ENCODE measurements around the gene CAPN1.
A peak's percentile ranks its signal among the peaks of the same experiment; 100 is the strongest.

CAPN1 gene

GRCh38 chr11:65204646-65205601, 23.2 kb downstream of the CAPN1 start:
- peak; percentile 61 for DNase-seq

- DNase-seq: no peak
Measured at GRCh38 chr11:65205602-65205967, 23.9 kb downstream of the CAPN1 start.

DNA sequence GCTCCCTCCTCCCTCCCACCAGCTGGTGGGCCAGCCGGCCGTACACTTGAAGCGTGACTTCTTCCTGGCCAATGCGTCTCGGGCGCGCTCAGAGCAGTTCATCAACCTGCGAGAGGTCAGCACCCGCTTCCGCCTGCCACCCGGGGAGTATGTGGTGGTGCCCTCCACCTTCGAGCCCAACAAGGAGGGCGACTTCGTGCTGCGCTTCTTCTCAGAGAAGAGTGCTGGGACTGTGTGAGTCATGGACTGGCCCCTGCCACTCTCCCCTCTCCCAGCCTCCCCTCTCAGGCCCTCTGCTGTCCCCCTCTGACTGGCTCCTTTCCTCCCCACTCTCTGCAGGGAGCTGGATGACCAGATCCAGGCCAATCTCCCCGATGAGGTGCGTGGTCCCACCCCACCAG, 24.7 kb downstream of the CAPN1 start:
- no peak for DNase-seq

- DNase-seq: no peak
Measured at GRCh38 chr11:65206901-65207300, 25.2 kb downstream of the CAPN1 start.

GRCh38 chr11:65207918-65208784, 26.4 kb downstream of the CAPN1 start:
- no peak for DNase-seq

- DNase-seq: no peak
Measured at GRCh38 chr11:65208785-65209710, 27.3 kb downstream of the CAPN1 start.

DNA sequence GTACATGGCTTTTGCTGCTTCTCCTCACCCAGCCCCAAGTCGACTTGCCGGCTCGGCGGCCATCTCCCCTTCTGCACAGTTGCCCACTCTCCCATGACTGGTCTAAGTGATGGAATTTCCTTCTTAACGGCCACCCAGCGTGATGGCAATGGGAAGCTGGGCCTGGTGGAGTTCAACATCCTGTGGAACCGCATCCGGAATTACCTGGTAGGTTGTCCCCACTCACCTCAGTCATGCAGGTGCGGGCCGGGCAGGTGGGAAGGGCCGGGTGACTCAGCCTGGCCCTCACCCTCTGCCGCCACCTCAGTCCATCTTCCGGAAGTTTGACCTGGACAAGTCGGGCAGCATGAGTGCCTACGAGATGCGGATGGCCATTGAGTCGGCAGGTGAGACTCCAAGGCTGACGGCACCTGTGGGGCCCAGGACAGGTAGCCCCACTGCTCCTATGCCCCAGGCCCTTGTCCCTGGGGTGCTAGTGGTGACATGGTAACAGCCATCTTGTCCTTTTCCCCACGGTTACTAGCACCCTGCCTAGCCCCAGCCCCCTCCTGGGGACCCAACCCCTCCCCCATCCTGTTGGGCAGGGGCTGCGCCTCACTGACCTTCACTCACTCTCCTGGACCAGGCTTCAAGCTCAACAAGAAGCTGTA, 28.1 kb downstream of the CAPN1 start:
- no peak for DNase-seq

DNA sequence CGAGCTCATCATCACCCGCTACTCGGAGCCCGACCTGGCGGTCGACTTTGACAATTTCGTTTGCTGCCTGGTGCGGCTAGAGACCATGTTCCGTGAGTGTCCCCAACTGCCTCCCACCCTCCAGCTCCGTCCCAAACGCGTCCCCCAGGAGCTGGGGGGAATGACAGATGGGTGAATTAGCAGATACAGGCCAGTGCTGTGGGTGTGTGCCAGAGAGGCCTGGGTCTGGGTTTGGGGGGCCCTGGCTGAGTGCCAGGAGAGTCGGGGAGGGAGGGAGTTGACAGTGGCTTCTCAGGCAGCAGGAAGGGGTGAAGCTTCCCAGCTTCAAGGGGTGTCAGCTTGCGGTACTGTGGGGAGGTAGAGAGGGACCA, 28.6 kb downstream of the CAPN1 start:
- DNase-seq: no peak

DNA sequence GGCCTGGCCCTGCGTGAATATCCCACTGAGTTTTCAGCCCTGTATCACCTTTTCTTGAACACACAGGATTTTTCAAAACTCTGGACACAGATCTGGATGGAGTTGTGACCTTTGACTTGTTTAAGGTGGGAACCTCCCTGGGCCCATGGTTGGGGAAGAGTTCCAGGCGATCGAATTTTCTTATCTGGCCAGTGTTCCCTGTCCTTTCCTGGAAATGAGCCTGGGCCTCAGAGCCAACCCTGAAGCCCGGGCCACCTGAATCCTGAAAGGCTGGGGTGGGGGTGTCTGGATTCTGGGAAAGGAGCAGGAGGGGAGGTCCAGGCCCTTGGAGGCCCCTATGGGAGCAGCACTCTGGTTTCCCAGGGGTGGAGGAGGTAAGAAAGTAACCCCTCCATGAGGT, 29.0 kb downstream of the CAPN1 start:
- no peak for DNase-seq

DNA sequence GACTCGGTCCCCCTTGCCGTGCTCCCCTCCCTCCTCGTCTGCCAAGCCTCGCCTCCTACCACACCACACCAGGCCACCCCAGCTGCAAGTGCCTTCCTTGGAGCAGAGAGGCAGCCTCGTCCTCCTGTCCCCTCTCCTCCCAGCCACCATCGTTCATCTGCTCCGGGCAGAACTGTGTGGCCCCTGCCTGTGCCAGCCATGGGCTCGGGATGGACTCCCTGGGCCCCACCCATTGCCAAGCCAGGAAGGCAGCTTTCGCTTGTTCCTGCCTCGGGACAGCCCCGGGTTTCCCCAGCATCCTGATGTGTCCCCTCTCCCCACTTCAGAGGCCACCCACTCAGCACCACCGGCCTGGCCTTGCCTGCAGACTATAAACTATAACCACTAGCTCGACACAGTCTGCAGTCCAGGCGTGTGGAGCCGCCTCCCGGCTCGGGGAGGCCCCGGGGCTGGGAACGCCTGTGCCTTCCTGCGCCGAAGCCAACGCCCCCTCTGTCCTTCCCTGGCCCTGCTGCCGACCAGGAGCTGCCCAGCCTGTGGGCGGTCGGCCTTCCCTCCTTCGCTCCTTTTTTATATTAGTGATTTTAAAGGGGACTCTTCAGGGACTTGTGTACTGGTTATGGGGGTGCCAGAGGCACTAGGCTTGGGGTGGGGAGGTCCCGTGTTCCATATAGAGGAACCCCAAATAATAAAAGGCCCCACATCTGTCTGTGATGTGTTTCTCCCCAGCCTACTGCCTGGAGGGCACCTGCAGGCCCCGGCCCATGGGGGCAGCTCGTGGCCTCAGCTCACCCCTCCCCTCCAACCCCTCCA, 29.8 kb downstream of the CAPN1 start:
- DNase-seq: no peak

DNA sequence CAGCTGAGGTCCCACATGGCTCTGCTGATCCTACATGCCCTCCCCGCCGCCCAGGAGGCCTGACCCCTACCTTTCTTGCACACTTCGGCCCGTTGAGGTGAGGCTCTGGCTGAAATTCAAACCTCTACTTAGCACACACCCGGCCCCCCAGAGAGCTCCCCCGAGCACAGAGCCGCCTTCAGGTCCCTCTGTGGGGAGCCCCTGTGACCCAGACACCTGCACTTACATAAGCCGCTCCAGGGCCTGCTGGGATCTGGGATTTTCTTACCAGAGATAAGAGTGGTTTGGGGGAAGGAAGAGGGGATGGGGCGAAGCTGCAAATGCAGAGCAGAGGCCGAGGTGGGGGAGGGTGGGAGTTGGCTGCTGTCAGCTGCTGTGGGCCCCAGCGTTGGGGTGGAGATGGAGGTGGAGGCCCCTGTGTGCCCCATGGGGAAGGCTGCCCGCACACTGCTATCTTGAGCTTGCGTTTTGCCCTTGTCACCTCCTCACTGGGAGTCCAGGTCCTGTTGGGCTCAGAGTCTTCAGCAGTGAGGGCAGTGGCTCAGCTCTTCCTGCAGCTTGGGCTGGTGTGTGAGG, 30.6 kb downstream of the CAPN1 start:
- no peak for DNase-seq

- peak; percentile 38 for DNase-seq
Measured at GRCh38 chr11:65213322-65214211, 31.8 kb downstream of the CAPN1 start.

- no peak for DNase-seq
Measured at GRCh38 chr11:65214212-65214845, 32.6 kb downstream of the CAPN1 start.

DNA sequence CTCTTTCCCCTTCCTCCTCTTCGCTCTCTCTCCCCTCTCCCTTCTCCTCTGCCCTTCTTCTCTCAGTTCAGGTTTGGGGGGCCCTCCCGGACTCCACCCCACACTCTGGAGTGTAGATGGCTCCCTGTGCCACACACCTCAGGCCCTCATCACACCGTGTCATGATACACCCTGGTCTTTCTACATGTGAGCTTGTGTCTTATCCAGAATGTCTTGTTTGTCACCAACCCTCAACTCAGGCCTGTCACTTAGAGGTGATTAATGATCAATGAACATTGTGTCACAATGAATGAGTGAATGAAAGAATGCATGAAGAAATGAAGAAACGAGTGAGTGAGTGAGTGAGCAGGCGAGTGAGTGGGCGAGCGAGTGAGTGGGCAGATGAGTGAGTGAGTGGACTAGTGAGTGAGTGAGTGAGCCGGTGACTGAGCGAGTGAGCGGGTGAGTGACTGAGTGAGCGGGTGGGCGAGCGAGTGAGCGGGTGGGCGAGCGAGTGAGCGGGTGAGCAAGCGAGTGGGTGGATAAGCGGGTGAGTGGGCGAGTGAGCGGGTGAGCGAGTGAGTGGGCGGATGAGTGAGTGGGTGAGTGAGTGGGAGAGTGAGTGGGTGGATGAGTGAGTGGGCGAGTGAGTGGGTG, 33.8 kb downstream of the CAPN1 start:
- DNase-seq: no peak

GRCh38 chr11:65216830-65217229, 35.1 kb downstream of the CAPN1 start:
- DNase-seq: no peak

GRCh38 chr11:65217441-65218423, 36.0 kb downstream of the CAPN1 start:
- DNase-seq: no peak

- DNase-seq: no peak
Measured at GRCh38 chr11:65218446-65218845, 36.7 kb downstream of the CAPN1 start.

DNA sequence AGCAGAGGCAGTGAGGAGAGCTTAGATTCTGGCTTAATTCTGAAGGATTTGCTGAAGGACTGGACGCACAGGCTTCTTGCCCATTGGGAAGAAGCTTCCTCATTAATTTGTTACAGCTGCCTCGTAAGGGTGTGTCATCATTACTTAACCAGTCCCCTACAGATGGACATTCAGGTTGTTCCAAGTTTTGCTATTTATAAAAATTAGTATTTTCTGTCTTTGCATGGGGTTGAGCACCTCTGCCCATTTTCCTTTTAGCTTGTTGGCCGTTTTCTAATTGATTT, 38.1 kb downstream of the CAPN1 start:
- DNase-seq: no peak

Data from CD4-positive, alpha-beta T cell treated with Interleukin-6 for 4 hours (primary cell).